22Rv1 (cell line): ENCODE data around the gene CDHR4.

Experiments
- H3K27ac ChIP-seq: fragments of 450-650 bp; 2 replicates; pipeline ENCODE4 v1.5.1; 2017
- CTCF ChIP-seq: fragments of 450-650 bp; IDR thresholded peaks from 2 replicates; pipeline ENCODE4 v1.5.1; 2017; ENCODE audit warnings: mild to moderate bottlenecking
- ZFX ChIP-seq: fragments of 450-650 bp; IDR thresholded peaks from 2 replicates; pipeline ENCODE4 v1.6.1; 2017; ENCODE audit warnings: antibody characterized with exemption, borderline replicate concordance

The CDHR4 gene

GRCh38 chr3:49771340-49771938, 28.2 kb downstream of the CDHR4 start:
- H3K27ac ChIP-seq = no peak overlapping the region
- TF ChIP-seq CTCF (no peak), ZFX (no peak)

GRCh38 chr3:49769926-49770325, 29.7 kb downstream of the CDHR4 start:
- TF ChIP-seq CTCF (no peak), ZFX (no peak)
- H3K27ac ChIP-seq = no peak overlapping the region

- no peak overlapping the region for H3K27ac ChIP-seq
- TF ChIP-seq CTCF (no peak), ZFX (no peak)
Observed at GRCh38 chr3:49769286-49769915, 30.3 kb downstream of the CDHR4 start.

GRCh38 chr3:49763981-49764380, 35.7 kb downstream of the CDHR4 start:
- no peak overlapping the region for H3K27ac ChIP-seq
- TF ChIP-seq CTCF (no peak), ZFX (no peak)

- TF ChIP-seq CTCF (no peak), ZFX (no peak)
- H3K27ac ChIP-seq = no peak overlapping the region
Observed at GRCh38 chr3:49761661-49762060, 38.0 kb downstream of the CDHR4 start.

GRCh38 chr3:49759226-49759625, 40.4 kb downstream of the CDHR4 start:
- TF ChIP-seq CTCF (no peak), ZFX (no peak)
- H3K27ac ChIP-seq = no peak overlapping the region

- H3K27ac ChIP-seq = no peak overlapping the region
- TF ChIP-seq ZFX = no peak
- TF ChIP-seq CTCF = no peak
Observed at GRCh38 chr3:49757197-49757596, 42.5 kb downstream of the CDHR4 start.
